ENCODE results near the gene GEMIN8.

The GEMIN8 gene

GRCh38 chrX:14015941-14016340, 13.8 kb downstream of the GEMIN8 start:
- DNase-seq (ENCODE audit: low spot score), result no peak

GRCh38 chrX:14015294-14015693, 14.4 kb downstream of the GEMIN8 start:
- DNase-seq (ENCODE audit: low spot score), result no peak

- no peak for DNase-seq (ENCODE audit: low spot score)
Measured at GRCh38 chrX:14014526-14014925, 15.2 kb downstream of the GEMIN8 start.

GRCh38 chrX:14013054-14013453, 16.6 kb downstream of the GEMIN8 start:
- no peak for DNase-seq (ENCODE audit: low spot score)

GRCh38 chrX:14010566-14010965, 19.1 kb downstream of the GEMIN8 start:
- no peak for DNase-seq (ENCODE audit: low spot score)

- DNase-seq (ENCODE audit: low spot score), result no peak
Measured at GRCh38 chrX:14006540-14006939, 23.2 kb downstream of the GEMIN8 start.

GRCh38 chrX:14003876-14004425, 25.7 kb downstream of the GEMIN8 start:
- DNase-seq (ENCODE audit: low spot score), result no peak

GRCh38 chrX:14003028-14003427, 26.7 kb downstream of the GEMIN8 start:
- no peak for DNase-seq (ENCODE audit: low spot score)

GRCh38 chrX:13996650-13997049, 33.0 kb downstream of the GEMIN8 start:
- DNase-seq (ENCODE audit: low spot score), result no peak

- no peak for DNase-seq (ENCODE audit: low spot score)
Measured at GRCh38 chrX:13994536-13995080, 35.1 kb downstream of the GEMIN8 start.

- no peak for DNase-seq (ENCODE audit: low spot score)
Measured at GRCh38 chrX:13994104-13994503, 35.6 kb downstream of the GEMIN8 start.

- no peak for DNase-seq (ENCODE audit: low spot score)
Measured at GRCh38 chrX:13990126-13990800, 39.4 kb downstream of the GEMIN8 start.

- no peak for DNase-seq (ENCODE audit: low spot score)
Measured at GRCh38 chrX:13985697-13986435, 43.8 kb downstream of the GEMIN8 start.

- no peak for DNase-seq (ENCODE audit: low spot score)
Measured at GRCh38 chrX:13983734-13984133, 46.0 kb downstream of the GEMIN8 start.

- DNase-seq (ENCODE audit: low spot score), result no peak
Measured at GRCh38 chrX:13968198-13968597, 61.5 kb downstream of the GEMIN8 start.

- no peak for DNase-seq (ENCODE audit: low spot score)
Measured at GRCh38 chrX:13967636-13968035, 62.1 kb downstream of the GEMIN8 start.

GRCh38 chrX:13966793-13967125, 62.9 kb downstream of the GEMIN8 start:
- DNase-seq (ENCODE audit: low spot score), result no peak

- no peak for DNase-seq (ENCODE audit: low spot score)
Measured at GRCh38 chrX:13966071-13966792, 63.5 kb downstream of the GEMIN8 start.

GRCh38 chrX:13965531-13965930, 64.2 kb downstream of the GEMIN8 start:
- no peak for DNase-seq (ENCODE audit: low spot score)

- DNase-seq (ENCODE audit: low spot score), result no peak
Measured at GRCh38 chrX:13956998-13957397, 72.7 kb downstream of the GEMIN8 start.
